ENCODE data around the gene RGS14. TPM values are rescaled to one million over a fixed set of nuclear protein-coding genes. Genes with fewer than 3 reads are reported as not detected.
A peak's percentile ranks its signal among the peaks of the same experiment; 100 is the strongest.

The RGS14 gene
- 10 to 100 TPM; 12.1 to 17.5 (median 14.1) TPM for polyA plus RNA-seq (ENCODE audit: insufficient read length in 3 of 3)
- long read RNA-seq, donor 1, partial matches to known transcripts, result 6 of 8 reads
- long read RNA-seq, donor 1, other reads (novel, unspliced or antisense), result 0 of 8 reads
- long read RNA-seq, donor 2, partial matches to known transcripts, result 0 of 4 reads
- long read RNA-seq, donor 2, other reads (novel, unspliced or antisense), result 0 of 4 reads
- long read RNA-seq, donor 3, partial matches to known transcripts, result 0 of 8 reads
- long read RNA-seq, donor 3, other reads (novel, unspliced or antisense), result 0 of 8 reads
- long read RNA-seq, donor 4, partial matches to known transcripts, result 0 of 5 reads
- long read RNA-seq, donor 4, other reads (novel, unspliced or antisense), result 0 of 5 reads
- long read RNA-seq, donor 5, result 0 reads
- long read RNA-seq, donor 6, partial matches to known transcripts, result 8 of 11 reads
- long read RNA-seq, donor 6, other reads (novel, unspliced or antisense), result 0 of 11 reads
- long read RNA-seq, donor 7, partial matches to known transcripts, result 0 of 10 reads
- long read RNA-seq, donor 7, other reads (novel, unspliced or antisense), result 0 of 10 reads
- long read RNA-seq, donor 8, result 0 reads
- long read RNA-seq, donor 9, partial matches to known transcripts, result 0 of 8 reads
- long read RNA-seq, donor 9, other reads (novel, unspliced or antisense), result 0 of 8 reads
- long read RNA-seq, donor 10, partial matches to known transcripts, result 0 of 4 reads
- long read RNA-seq, donor 10, other reads (novel, unspliced or antisense), result 0 of 4 reads
- long read RNA-seq, donor 11, partial matches to known transcripts, result 0 of 3 reads
- long read RNA-seq, donor 11, other reads (novel, unspliced or antisense), result 0 of 3 reads
- long read RNA-seq, donor 12, partial matches to known transcripts, result 0 of 1 reads
- long read RNA-seq, donor 12, other reads (novel, unspliced or antisense), result 0 of 1 reads
- long read RNA-seq, donor 13, result 0 reads
- long read RNA-seq, donor 14, partial matches to known transcripts, result 0 of 4 reads
- long read RNA-seq, donor 14, other reads (novel, unspliced or antisense), result 0 of 4 reads
- long read RNA-seq, donor 15, result 0 reads
- long read RNA-seq, donor 16, transcript RGS14-207 (4 exons, 590 nt), result major isoform, 5 of 12 reads
- long read RNA-seq, donor 16, partial matches to known transcripts, result 0 of 12 reads
- long read RNA-seq, donor 16, other reads (novel, unspliced or antisense), result 0 of 12 reads

GRCh38 chr5:177357459-177358351 is at the start of gene RGS14:
Gene RGS14, plus strand, starts transcription at chr5:177357924. Its CDS starts 101 bp downstream, at chr5:177358025.
- DNase-seq (ENCODE audit: extremely low read depth in 1 of 11, low read depth in 9 of 11, low spot score in 4 of 11), result no peak

GRCh38 chr5:177308740-177309139 is 49.0 kb upstream of the RGS14 start:
- no peak for DNase-seq (ENCODE audit: extremely low read depth in 1 of 11, low read depth in 9 of 11, low spot score in 4 of 11)

DNA sequence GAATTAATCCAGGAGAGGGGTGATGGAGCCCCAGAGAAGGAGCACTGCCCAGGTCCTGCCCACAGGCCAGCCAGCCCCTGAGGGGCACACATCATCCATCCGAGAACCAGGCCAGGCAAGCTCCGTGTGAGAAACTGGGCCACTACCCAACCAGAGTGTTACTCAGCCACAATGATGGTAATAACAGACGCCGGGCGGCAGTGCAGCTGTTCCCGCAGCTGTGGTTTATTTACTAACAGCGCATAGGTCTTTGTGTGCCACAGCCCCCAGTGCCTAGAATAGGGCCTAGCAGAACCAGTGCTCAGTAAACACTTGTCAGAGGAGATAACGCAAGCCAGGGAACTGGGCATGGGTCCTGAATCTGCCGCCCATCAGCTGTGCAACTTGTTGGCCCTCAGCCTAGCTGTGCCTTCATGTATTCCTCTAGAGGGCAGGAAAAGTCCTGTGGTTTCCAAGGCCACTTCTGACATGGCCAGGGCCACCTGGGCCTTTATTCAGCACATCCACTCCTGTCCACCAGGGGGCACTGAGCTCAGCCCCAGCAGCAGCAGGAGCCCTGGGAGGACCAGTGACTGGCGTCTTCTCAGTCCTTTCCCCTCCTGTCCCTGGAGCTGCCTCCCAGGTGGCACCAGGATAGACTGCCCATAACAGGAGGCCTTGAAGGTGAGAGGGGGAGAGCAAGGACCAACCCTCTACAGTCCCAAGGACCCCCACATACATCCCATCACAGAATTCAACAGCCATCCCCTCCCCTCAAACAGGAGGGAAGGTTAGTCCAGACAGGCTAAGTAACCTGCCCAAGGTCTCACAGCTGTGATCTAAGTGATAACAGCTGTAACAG is 48.2 kb upstream of the RGS14 start:
- DNase-seq (ENCODE audit: extremely low read depth in 1 of 11, low read depth in 9 of 11, low spot score in 4 of 11), result peak in 3 of 11 donors; percentile 28 to 50 (median 46)

DNA sequence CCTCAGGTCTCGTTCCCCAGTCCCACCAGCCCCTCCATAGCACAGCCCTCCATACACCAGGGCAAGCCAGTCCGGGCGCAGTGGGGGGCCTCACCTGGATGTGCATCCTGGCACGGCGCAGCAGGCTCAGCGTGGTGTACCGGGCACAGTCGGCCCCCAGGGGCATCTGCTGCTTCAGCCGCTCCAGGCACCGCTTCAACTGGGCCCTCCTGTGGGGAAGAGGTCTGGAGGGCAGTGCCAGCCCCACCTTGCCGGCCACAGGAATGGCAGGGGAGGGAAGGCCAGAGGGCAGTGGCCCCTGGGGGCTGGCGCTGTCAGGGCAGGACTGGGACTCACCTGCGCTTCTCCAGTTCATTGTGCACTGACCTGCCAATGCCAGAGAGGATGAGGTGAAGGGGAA is 47.4 kb upstream of the RGS14 start:
- DNase-seq (ENCODE audit: extremely low read depth in 1 of 11, low read depth in 9 of 11, low spot score in 4 of 11), result no peak

DNA sequence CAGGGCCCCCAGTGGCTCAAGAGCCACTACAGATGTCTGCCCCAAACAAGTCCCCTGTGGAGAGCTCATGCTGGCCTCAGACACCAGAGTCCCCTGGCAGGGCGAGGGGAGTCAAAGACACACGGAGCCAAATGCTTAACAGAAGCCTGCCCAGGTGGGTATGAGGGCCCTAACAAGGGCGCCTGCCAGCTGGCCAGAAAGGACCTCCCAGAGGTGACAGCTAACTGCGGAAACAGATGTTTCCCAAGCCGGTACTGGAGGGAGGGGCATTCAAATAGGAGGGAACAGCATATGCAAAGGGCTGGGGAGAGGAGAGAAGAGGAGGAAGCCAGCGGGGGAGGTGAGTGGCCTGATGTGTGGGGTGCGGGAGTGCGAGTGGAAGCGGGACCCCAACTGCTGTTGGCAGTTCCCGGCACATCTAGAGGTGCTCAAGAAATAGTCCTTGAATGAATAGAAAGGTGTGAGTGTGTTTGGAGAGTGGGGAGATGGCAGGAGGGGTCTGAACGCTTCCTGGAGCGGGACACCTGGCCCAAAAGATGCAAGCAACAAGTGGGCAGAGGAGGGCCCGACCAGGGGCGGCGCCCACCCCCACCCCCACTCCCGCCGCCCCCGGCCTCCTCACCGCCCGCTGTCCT is 46.9 kb upstream of the RGS14 start:
- DNase-seq (ENCODE audit: extremely low read depth in 1 of 11, low read depth in 9 of 11, low spot score in 4 of 11), result no peak

GRCh38 chr5:177311392-177311722 is 46.4 kb upstream of the RGS14 start:
- DNase-seq (ENCODE audit: extremely low read depth in 1 of 11, low read depth in 9 of 11, low spot score in 4 of 11), result no peak

DNA sequence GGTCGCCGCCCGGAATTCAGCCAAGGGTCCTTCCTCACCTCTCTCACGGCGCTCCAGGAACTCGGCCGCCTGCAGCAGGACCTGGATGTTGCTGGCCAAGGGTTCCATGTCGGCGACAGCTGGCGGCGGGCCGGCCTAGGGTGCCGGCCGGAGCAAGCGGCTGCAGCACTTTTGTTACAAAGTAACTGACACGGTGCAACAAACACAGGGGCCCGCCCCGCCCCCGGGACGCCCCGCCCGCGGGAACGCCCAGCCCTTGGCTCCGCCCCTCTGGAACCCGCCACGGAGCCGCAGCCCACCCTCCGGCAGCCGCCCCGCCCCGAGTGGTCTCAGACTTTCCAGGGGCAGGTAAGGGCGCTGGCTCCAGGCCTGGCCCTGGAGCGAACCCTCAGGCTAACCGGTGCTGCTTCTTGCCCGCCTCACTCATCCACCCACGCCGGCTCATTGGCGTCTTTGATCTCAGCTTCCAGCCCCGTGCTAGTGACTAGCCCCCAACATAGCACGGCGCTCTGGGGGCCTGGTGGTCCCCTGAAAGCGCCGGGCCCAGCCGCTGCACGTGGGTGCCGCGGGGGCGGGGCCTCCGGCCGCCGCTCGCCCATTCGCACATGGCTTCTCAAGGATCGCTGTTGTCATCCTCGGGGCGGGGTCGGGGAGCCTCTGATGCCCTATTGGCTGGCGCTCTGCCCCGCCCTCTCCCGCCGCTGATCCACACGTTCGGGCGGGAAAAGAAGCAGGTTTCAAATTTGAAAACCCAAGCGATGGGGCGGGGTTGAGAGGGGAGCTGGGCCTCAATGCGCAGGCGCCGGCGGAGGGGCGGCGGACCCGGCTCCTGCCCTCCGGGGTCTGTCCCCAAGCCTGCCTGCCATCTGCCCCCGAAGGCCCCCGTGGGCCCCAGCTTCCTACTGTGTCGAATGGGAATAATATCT is 45.7 kb upstream of the RGS14 start, which contains the start of gene MXD3:
Gene MXD3 (minus strand): TSS at position 176 of the 926 bp plus-strand sequence. CDS start 68 bp downstream, at position 108.
- DNase-seq (ENCODE audit: extremely low read depth in 1 of 11, low read depth in 9 of 11, low spot score in 4 of 11), result peak; percentile 79 to 95 (median 91)

GRCh38 chr5:177312649-177313181 is 45.0 kb upstream of the RGS14 start:
- DNase-seq (ENCODE audit: extremely low read depth in 1 of 11, low read depth in 9 of 11, low spot score in 4 of 11), result no peak

GRCh38 chr5:177313561-177314259 is 44.0 kb upstream of the RGS14 start:
- no peak for DNase-seq (ENCODE audit: extremely low read depth in 1 of 11, low read depth in 9 of 11, low spot score in 4 of 11)

DNA sequence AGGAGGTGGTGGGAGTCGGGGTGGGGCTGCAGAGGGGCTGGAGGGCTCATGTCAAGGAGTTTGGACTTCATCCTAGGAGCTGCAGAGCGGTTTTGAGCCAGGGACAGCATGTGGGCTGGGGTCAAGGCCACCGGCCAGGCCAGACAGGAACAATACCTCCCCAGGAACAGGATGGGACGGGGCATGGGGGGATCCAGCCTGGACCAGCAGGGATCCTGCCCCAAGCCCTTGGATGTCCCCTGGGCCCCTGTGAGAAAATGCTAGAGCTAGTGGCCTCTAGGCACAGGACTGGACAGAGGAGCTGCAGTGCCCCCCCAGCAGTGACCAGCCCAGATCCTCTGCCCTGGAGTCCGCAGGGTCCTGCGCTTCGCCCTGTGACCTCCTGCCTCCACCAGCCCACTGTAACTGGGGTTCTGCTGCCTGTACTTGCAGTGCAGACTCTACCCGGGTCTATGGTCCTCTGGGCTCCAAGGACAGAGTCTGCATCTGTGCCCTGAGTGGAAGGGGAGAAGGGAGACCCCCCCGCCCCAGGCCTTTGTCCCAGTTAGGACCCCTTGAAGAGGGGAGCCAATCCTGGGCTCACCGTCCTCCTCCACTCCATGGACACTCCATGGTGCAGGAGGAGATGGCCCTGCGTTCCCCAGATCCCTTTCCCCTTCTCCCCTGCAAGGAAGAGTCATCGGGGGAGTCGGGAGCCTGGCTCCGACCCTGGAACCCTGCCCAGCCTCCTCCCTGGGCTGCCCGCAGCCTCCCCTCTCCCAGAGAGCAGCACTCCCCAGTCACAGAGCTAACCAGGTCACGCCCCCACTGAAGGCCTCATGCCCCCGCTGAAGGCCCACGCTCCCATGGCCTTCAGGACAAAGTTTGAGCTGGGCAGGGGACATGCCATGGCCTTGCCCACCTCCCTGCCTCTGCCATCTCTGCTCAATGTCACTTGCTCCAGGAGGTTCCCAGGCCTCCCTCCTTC is 43.1 kb upstream of the RGS14 start:
- DNase-seq (ENCODE audit: extremely low read depth in 1 of 11, low read depth in 9 of 11, low spot score in 4 of 11), result no peak

DNA sequence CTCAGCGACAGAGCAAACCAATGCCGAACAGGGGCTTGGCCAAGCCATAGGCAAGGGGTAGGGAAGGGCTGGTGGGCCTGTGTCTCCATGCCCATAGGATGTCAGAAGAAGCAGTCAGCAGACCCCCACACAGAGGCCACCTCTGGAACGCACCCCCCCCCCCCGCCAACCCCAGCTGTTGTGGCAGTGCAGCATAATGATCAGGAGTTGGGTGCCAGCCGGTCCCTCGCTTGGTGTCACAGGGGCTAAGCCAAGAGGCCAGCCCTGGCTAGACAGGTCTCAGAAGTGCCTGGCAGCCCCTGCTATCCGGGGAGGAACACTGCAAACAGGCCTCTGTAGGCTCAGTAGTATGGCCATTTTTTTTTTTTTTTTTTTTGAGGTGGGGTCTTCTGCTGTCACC is 42.3 kb upstream of the RGS14 start:
- no peak for DNase-seq (ENCODE audit: extremely low read depth in 1 of 11, low read depth in 9 of 11, low spot score in 4 of 11)

- no peak for DNase-seq (ENCODE audit: extremely low read depth in 1 of 11, low read depth in 9 of 11, low spot score in 4 of 11)
Measured at GRCh38 chr5:177316005-177316404, 41.7 kb upstream of the RGS14 start.

- DNase-seq (ENCODE audit: extremely low read depth in 1 of 11, low read depth in 9 of 11, low spot score in 4 of 11), result peak in 7 of 11 donors; percentile 55 to 71 (median 60)
Measured at GRCh38 chr5:177317959-177318377, 39.8 kb upstream of the RGS14 start.
